Activated naive CD8-positive, alpha-beta T cell treated with anti-CD3 and anti-CD28 coated beads, Interleukin-2, amount 50 U/mL, for 24 hours (primary cell): Measurements from ENCODE around the gene XRCC6.
A peak's percentile ranks its signal among the peaks of the same experiment; 100 is the strongest.
"Not testable (repeated sequence)": the region's sequence is repeated elsewhere in the genome, so short reads cannot be mapped to it uniquely, and the experiment has no call there.

Experiments used
- ATAC-seq: fragments of 150-1000 bp; cut with Tn5 transposase; one replicate; pipeline ENCODE4 v1.10.0; 2021
- DNase-seq: peaks from one replicate; pipeline ENCODE4 v3.0.0; 2021
- H3K27ac Mint-ChIP-seq: one replicate; pipeline ENCODE4 v1.8.0; 2021; ENCODE audit warnings: mild to moderate bottlenecking, mixed read lengths
- H3K27me3 Mint-ChIP-seq: one replicate; pipeline ENCODE4 v1.8.0; 2021; ENCODE audit warnings: mixed read lengths
- H3K36me3 Mint-ChIP-seq: one replicate; pipeline ENCODE4 v1.8.0; 2021; ENCODE audit warnings: low read depth, mixed read lengths
- H3K4me1 Mint-ChIP-seq: one replicate; pipeline ENCODE4 v1.8.0; 2021; ENCODE audit warnings: mixed read lengths
- H3K4me3 Mint-ChIP-seq: one replicate; pipeline ENCODE4 v1.8.0; 2021; ENCODE audit warnings: mild to moderate bottlenecking, moderate library complexity, mixed read lengths
- H3K9me3 Mint-ChIP-seq: one replicate; pipeline ENCODE4 v1.8.0; 2021; ENCODE audit warnings: mixed read lengths

XRCC6 gene

GRCh38 chr22:41589391-41590241 lies 31.5 kb upstream of the XRCC6 start, which contains the start of gene PMM1:
Gene PMM1, minus strand, starts transcription at chr22:41589840. Its CDS starts 35 bp downstream, at chr22:41589805.
- H3K4me3 Mint-ChIP-seq = peak within 1 kb of the TSS; percentile 88
- ATAC-seq = peak; percentile 98
- peak within 1 kb of the TSS; percentile 72 for H3K27ac Mint-ChIP-seq
- H3K36me3 Mint-ChIP-seq = no peaks in the 10 kb centered on the region
- H3K27me3 Mint-ChIP-seq = no peaks in the 10 kb centered on the region
- peak; percentile 100 for DNase-seq
- H3K4me1 Mint-ChIP-seq = peaks cover 9% of the 10 kb centered on the region
- H3K9me3 Mint-ChIP-seq = no peaks in the 10 kb centered on the region

GRCh38 chr22:41593336-41593960 lies 27.6 kb upstream of the XRCC6 start:
- not testable (repeated sequence) for DNase-seq, H3K27me3 Mint-ChIP-seq, H3K36me3 Mint-ChIP-seq, H3K27ac Mint-ChIP-seq, ATAC-seq, H3K9me3 Mint-ChIP-seq, H3K4me3 Mint-ChIP-seq, H3K4me1 Mint-ChIP-seq

- Mint-ChIP-seq H3K27ac (no peak overlapping the region), H3K27me3 (no peaks in the 10 kb centered on the region), H3K4me1 (no peaks in the 10 kb centered on the region), H3K9me3 (no peaks in the 10 kb centered on the region), H3K4me3 (no peak overlapping the region), H3K36me3 (peaks cover 15% of the 10 kb centered on the region)
- ATAC-seq (no peak), DNase-seq (no peak)
Measured at GRCh38 chr22:41595703-41596102, 25.4 kb upstream of the XRCC6 start.

GRCh38 chr22:41596776-41597634 lies 24.1 kb upstream of the XRCC6 start:
- Mint-ChIP-seq H3K4me1 (no peaks in the 10 kb centered on the region), H3K4me3 (no peak overlapping the region), H3K27me3 (no peaks in the 10 kb centered on the region), H3K27ac (no peak overlapping the region), H3K36me3 (peaks cover 22% of the 10 kb centered on the region), H3K9me3 (no peaks in the 10 kb centered on the region)
- ATAC-seq (peak; percentile 62), DNase-seq (peak; percentile 35)

GRCh38 chr22:41597635-41597953 lies 23.5 kb upstream of the XRCC6 start:
- H3K27ac Mint-ChIP-seq = no peak overlapping the region
- DNase-seq (no peak), ATAC-seq (no peak)
- no peaks in the 10 kb centered on the region for H3K9me3 Mint-ChIP-seq
- H3K4me1 Mint-ChIP-seq = peaks cover 5% of the 10 kb centered on the region
- no peaks in the 10 kb centered on the region for H3K27me3 Mint-ChIP-seq
- peaks cover 28% of the 10 kb centered on the region for H3K36me3 Mint-ChIP-seq
- H3K4me3 Mint-ChIP-seq = no peak overlapping the region

GRCh38 chr22:41598081-41598480 lies 23.0 kb upstream of the XRCC6 start:
- Mint-ChIP-seq H3K27me3 (no peaks in the 10 kb centered on the region), H3K27ac (no peak overlapping the region), H3K36me3 (peaks cover 33% of the 10 kb centered on the region), H3K9me3 (no peaks in the 10 kb centered on the region), H3K4me1 (peaks cover 9% of the 10 kb centered on the region), H3K4me3 (no peak overlapping the region)
- no peak for ATAC-seq
- no peak for DNase-seq

GRCh38 chr22:41598891-41599635 lies 22.0 kb upstream of the XRCC6 start:
- peaks cover 43% of the 10 kb centered on the region for H3K36me3 Mint-ChIP-seq
- DNase-seq = no peak
- no peak overlapping the region for H3K27ac Mint-ChIP-seq
- no peak for ATAC-seq
- peaks cover 2% of the 10 kb centered on the region for H3K27me3 Mint-ChIP-seq
- H3K4me1 Mint-ChIP-seq = peaks cover 19% of the 10 kb centered on the region
- H3K9me3 Mint-ChIP-seq = no peaks in the 10 kb centered on the region
- no peak overlapping the region for H3K4me3 Mint-ChIP-seq

- H3K4me1 Mint-ChIP-seq = peaks cover 38% of the 10 kb centered on the region
- H3K4me3 Mint-ChIP-seq = no peak overlapping the region
- no peaks in the 10 kb centered on the region for H3K9me3 Mint-ChIP-seq
- peaks cover 62% of the 10 kb centered on the region for H3K36me3 Mint-ChIP-seq
- ATAC-seq = no peak
- no peak overlapping the region for H3K27ac Mint-ChIP-seq
- DNase-seq = no peak
- peaks cover 5% of the 10 kb centered on the region for H3K27me3 Mint-ChIP-seq
Measured at GRCh38 chr22:41600976-41601375, 20.1 kb upstream of the XRCC6 start.

- peaks cover 68% of the 10 kb centered on the region for H3K36me3 Mint-ChIP-seq
- no peaks in the 10 kb centered on the region for H3K9me3 Mint-ChIP-seq
- peak overlapping the region; percentile 92 for H3K27ac Mint-ChIP-seq
- H3K4me1 Mint-ChIP-seq = peaks cover 38% of the 10 kb centered on the region
- H3K4me3 Mint-ChIP-seq = peak overlapping the region; percentile 61
- peak; percentile 99 for ATAC-seq
- DNase-seq = peak; percentile 65
- H3K27me3 Mint-ChIP-seq = peaks cover 5% of the 10 kb centered on the region
Measured at GRCh38 chr22:41603873-41604332, 17.2 kb upstream of the XRCC6 start.

- peaks cover 26% of the 10 kb centered on the region for H3K4me1 Mint-ChIP-seq
- ATAC-seq (no peak), DNase-seq (no peak)
- H3K36me3 Mint-ChIP-seq = peaks cover 52% of the 10 kb centered on the region
- no peak overlapping the region for H3K27ac Mint-ChIP-seq
- H3K9me3 Mint-ChIP-seq = no peaks in the 10 kb centered on the region
- peaks cover 5% of the 10 kb centered on the region for H3K27me3 Mint-ChIP-seq
- H3K4me3 Mint-ChIP-seq = no peak overlapping the region
Measured at GRCh38 chr22:41608386-41608785, 12.7 kb upstream of the XRCC6 start.

GRCh38 chr22:41612603-41613306 lies 8.3 kb upstream of the XRCC6 start:
- Mint-ChIP-seq H3K4me3 (no peak overlapping the region), H3K9me3 (no peaks in the 10 kb centered on the region), H3K27ac (no peak overlapping the region), H3K27me3 (no peaks in the 10 kb centered on the region), H3K36me3 (peaks cover 24% of the 10 kb centered on the region), H3K4me1 (peaks cover 18% of the 10 kb centered on the region)
- ATAC-seq (no peak), DNase-seq (no peak)

- no peak for DNase-seq
- no peak for ATAC-seq
- H3K4me1 Mint-ChIP-seq = peaks cover 25% of the 10 kb centered on the region
- peaks cover 27% of the 10 kb centered on the region for H3K36me3 Mint-ChIP-seq
- H3K9me3 Mint-ChIP-seq = no peaks in the 10 kb centered on the region
- H3K4me3 Mint-ChIP-seq = no peak overlapping the region
- H3K27ac Mint-ChIP-seq = no peak overlapping the region
- H3K27me3 Mint-ChIP-seq = no peaks in the 10 kb centered on the region
Measured at GRCh38 chr22:41613456-41613855, 7.6 kb upstream of the XRCC6 start.

GRCh38 chr22:41619979-41620588 lies 1.0 kb upstream of the XRCC6 start:
- H3K4me1 Mint-ChIP-seq = peaks cover 57% of the 10 kb centered on the region
- ATAC-seq (peak; percentile 27), DNase-seq (peak; percentile 56)
- peaks cover 47% of the 10 kb centered on the region for H3K36me3 Mint-ChIP-seq
- H3K27me3 Mint-ChIP-seq = peaks cover 3% of the 10 kb centered on the region
- H3K27ac Mint-ChIP-seq = peak overlapping the region; percentile 99
- H3K9me3 Mint-ChIP-seq = no peaks in the 10 kb centered on the region
- H3K4me3 Mint-ChIP-seq = peak overlapping the region; percentile 97
